ENCODE results near the gene ZNF628.

- TF ChIP-seq CTCF (IDR thresholded peaks at IDR 0.05), result no peak
- no peak for TF ChIP-seq EZH2 (IDR thresholded peaks at IDR 0.05; ENCODE audit: borderline replicate concordance, insufficient read depth, low read depth, low read length, poor library complexity, severe bottlenecking)
Observed at GRCh38 chr19:55466241-55466614, 10.2 kb upstream of the ZNF628 start.
